ENCODE data around the gene ABCA1.

ABCA1 gene

DNA sequence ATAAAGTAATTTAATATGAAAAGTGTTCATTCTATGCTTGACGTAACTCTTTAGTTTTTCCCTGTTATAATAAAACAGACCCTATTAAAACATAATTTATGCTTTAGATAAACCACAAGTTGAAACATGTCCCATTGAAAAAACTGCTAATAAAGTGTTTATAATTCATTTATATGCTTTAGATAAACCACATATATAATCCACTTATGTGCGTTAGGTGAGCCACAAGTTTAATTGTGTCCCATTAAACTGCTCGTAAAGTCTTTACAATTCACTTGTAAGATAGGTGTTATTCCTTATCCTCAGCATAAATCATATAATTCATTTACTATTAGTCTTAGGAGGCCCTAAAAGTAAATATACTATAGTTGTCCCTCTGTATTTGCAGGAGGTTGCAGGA, 160.4 kb downstream of the ABCA1 start:
- Histone ChIP-seq H3K36me3 (replicated peaks; ENCODE audit: low read depth, low read length) (peaks cover 3% of the 10 kb centered on the region), H3K27ac (ENCODE audit: low read length) (no peak overlapping the region), H3K9ac (ENCODE audit: low read length) (no peak overlapping the region), H3K79me2 (ENCODE audit: low read length) (no peaks in the 10 kb centered on the region), H4K20me1 (ENCODE audit: insufficient read depth, low read length) (no peaks in the 10 kb centered on the region), H3K27me3 (ENCODE audit: low read depth, low read length) (no peaks in the 10 kb centered on the region), H3K4me3 (ENCODE audit: low read length) (no peak overlapping the region), H2AFZ (ENCODE audit: low read depth, low read length) (no peak overlapping the region), H3K4me1 (ENCODE audit: low read length) (peaks cover 30% of the 10 kb centered on the region), H3K4me2 (ENCODE audit: low read length) (no peak overlapping the region), H3K9me3 (ENCODE audit: insufficient read depth, low read length) (no peaks in the 10 kb centered on the region)
- TF ChIP-seq, protein P1, sequence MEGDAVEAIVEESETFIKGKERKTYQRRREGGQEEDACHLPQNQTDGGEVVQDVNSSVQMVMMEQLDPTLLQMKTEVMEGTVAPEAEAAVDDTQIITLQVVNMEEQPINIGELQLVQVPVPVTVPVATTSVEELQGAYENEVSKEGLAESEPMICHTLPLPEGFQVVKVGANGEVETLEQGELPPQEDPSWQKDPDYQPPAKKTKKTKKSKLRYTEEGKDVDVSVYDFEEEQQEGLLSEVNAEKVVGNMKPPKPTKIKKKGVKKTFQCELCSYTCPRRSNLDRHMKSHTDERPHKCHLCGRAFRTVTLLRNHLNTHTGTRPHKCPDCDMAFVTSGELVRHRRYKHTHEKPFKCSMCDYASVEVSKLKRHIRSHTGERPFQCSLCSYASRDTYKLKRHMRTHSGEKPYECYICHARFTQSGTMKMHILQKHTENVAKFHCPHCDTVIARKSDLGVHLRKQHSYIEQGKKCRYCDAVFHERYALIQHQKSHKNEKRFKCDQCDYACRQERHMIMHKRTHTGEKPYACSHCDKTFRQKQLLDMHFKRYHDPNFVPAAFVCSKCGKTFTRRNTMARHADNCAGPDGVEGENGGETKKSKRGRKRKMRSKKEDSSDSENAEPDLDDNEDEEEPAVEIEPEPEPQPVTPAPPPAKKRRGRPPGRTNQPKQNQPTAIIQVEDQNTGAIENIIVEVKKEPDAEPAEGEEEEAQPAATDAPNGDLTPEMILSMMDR (IDR thresholded peaks at IDR 0.05; ENCODE audit: low read depth, low read length) = no peak
- no peak for TF ChIP-seq EZH2phosphoT487 (IDR thresholded peaks at IDR 0.05; ENCODE audit: low read depth)

DNA sequence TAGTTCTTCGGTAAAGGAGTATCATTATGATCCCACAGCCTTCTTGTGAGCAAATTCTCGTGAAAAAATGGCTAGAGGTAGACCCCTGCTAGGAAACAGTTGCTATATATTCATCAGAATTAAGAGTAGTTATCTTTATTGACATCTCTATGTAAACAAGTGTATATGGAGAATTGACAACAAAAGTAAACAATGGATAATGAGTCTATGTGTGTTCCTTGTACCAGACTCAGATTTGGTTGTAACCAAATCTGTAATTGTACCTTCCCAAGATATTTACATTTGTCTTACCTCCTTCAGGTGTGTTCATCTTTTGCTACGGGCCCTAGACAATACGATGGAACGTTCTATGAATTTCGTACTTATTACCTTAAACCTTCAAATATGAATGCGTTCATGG, 161.9 kb downstream of the ABCA1 start:
- H3K36me3 ChIP-seq (replicated peaks; ENCODE audit: low read depth, low read length) = no peaks in the 10 kb centered on the region
- no peak overlapping the region for H3K27ac ChIP-seq (ENCODE audit: low read length)
- H3K79me2 ChIP-seq (ENCODE audit: low read length) = no peaks in the 10 kb centered on the region
- no peak overlapping the region for H3K9ac ChIP-seq (ENCODE audit: low read length)
- H3K4me3 ChIP-seq (ENCODE audit: low read length) = no peak overlapping the region
- H2AFZ ChIP-seq (ENCODE audit: low read depth, low read length) = no peak overlapping the region
- peaks cover 27% of the 10 kb centered on the region for H3K4me1 ChIP-seq (ENCODE audit: low read length)
- TF ChIP-seq, protein P1 (IDR thresholded peaks at IDR 0.05; ENCODE audit: low read depth, low read length) = no peak
- no peak for TF ChIP-seq EZH2phosphoT487 (IDR thresholded peaks at IDR 0.05; ENCODE audit: low read depth)
- no peaks in the 10 kb centered on the region for H3K27me3 ChIP-seq (ENCODE audit: low read depth, low read length)
- H4K20me1 ChIP-seq (ENCODE audit: insufficient read depth, low read length) = no peaks in the 10 kb centered on the region
- H3K4me2 ChIP-seq (ENCODE audit: low read length) = no peak overlapping the region
- H3K9me3 ChIP-seq (ENCODE audit: insufficient read depth, low read length) = no peaks in the 10 kb centered on the region

DNA sequence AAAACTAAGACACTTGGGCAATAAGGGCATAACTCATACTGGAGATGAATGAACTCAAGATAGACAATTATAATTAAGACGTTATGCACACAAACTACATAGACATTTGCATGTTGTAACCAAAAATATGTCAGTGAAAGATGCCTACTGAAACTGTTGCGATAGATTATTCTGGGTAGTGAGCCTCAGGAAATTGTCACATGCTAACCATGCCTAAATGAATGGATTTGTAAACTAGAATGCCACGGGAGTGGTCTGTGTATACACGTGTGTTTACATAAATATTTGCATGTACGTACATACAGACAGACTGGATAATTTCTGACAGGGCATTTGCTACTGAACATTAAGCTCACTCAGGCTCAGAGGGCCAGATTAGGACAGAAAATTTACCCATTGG, 162.8 kb downstream of the ABCA1 start:
- no peaks in the 10 kb centered on the region for H3K9me3 ChIP-seq (ENCODE audit: insufficient read depth, low read length)
- peak overlapping the region; percentile 90 for H3K4me2 ChIP-seq (ENCODE audit: low read length)
- H3K27ac ChIP-seq (ENCODE audit: low read length) = no peak overlapping the region
- H3K4me1 ChIP-seq (ENCODE audit: low read length) = peaks cover 20% of the 10 kb centered on the region
- H2AFZ ChIP-seq (ENCODE audit: low read depth, low read length) = peak overlapping the region; percentile 8; the same call in 1 of the 2 replicates
- H3K36me3 ChIP-seq (replicated peaks; ENCODE audit: low read depth, low read length) = no peaks in the 10 kb centered on the region
- no peak for TF ChIP-seq EZH2phosphoT487 (IDR thresholded peaks at IDR 0.05; ENCODE audit: low read depth)
- TF ChIP-seq, protein P1 (IDR thresholded peaks at IDR 0.05; ENCODE audit: low read depth, low read length) = no peak
- no peaks in the 10 kb centered on the region for H3K27me3 ChIP-seq (ENCODE audit: low read depth, low read length)
- no peaks in the 10 kb centered on the region for H3K79me2 ChIP-seq (ENCODE audit: low read length)
- H4K20me1 ChIP-seq (ENCODE audit: insufficient read depth, low read length) = no peaks in the 10 kb centered on the region
- H3K4me3 ChIP-seq (ENCODE audit: low read length) = peak overlapping the region; percentile 86
- H3K9ac ChIP-seq (ENCODE audit: low read length) = no peak overlapping the region

DNA sequence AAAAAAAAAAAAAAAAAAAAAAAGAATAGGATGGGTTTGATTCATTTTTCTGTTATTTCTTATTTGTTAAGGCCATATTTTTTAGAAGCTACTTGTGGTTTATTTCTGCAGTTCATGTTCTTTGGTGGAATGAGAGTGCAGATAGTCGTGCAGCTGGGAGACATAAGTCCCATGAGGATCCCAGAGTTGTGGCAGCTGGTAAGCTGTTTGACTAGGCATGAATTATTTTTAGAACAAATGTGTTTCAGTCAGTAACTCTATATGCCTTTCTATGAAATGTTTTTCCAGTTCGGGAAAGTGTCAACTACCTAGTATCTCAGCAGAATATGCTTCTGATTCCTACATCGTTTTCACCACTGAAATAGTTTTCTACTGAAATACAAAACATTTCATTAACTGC, 169.0 kb downstream of the ABCA1 start:
- H3K9ac ChIP-seq (ENCODE audit: low read length) = no peak overlapping the region
- H4K20me1 ChIP-seq (ENCODE audit: insufficient read depth, low read length) = no peaks in the 10 kb centered on the region
- TF ChIP-seq, protein P1 (IDR thresholded peaks at IDR 0.05; ENCODE audit: low read depth, low read length) = no peak
- no peak for TF ChIP-seq EZH2phosphoT487 (IDR thresholded peaks at IDR 0.05; ENCODE audit: low read depth)

More for the DNA sequence above, 169.0 kb downstream of the ABCA1 start:
- Histone ChIP-seq H3K27me3 (ENCODE audit: low read depth, low read length) (no peaks in the 10 kb centered on the region), H3K79me2 (ENCODE audit: low read length) (no peaks in the 10 kb centered on the region), H3K4me2 (ENCODE audit: low read length) (no peak overlapping the region), H3K4me1 (ENCODE audit: low read length) (peaks cover 4% of the 10 kb centered on the region), H3K4me3 (ENCODE audit: low read length) (no peak overlapping the region), H3K9me3 (ENCODE audit: insufficient read depth, low read length) (no peaks in the 10 kb centered on the region), H3K27ac (ENCODE audit: low read length) (no peak overlapping the region), H2AFZ (ENCODE audit: low read depth, low read length) (no peak overlapping the region), H3K36me3 (replicated peaks; ENCODE audit: low read depth, low read length) (peaks cover 3% of the 10 kb centered on the region)

All from OCI-LY3 (cell line).